Endothelial cell of umbilical vein (primary cell): ENCODE results near the gene GMCL2.

Experiments used
- FOS ChIP-seq: IDR thresholded peaks from 2 replicates; pipeline ENCODE4 v1.6.1; 2011; ENCODE audit warnings: mild to moderate bottlenecking, low read length, moderate library complexity, borderline replicate concordance; ENCODE audit not compliant: insufficient read depth
- GATA2 ChIP-seq: IDR thresholded peaks from 2 replicates; pipeline ENCODE4 v1.7.0; 2011; ENCODE audit warnings: low read depth, mild to moderate bottlenecking, moderate library complexity, mixed read lengths, low read length; ENCODE audit not compliant: insufficient read length, insufficient read depth
- MYC ChIP-seq: IDR thresholded peaks from one replicate; pipeline ENCODE4 v1.6.1; 2011; ENCODE audit warnings: mild to moderate bottlenecking, low read depth, low read length
- POLR2A ChIP-seq: IDR thresholded peaks from 2 replicates; pipeline ENCODE4 v1.6.1; 2012; ENCODE audit warnings: low read depth, mild to moderate bottlenecking, control low read depth, low read length
- POLR2AphosphoS5 ChIP-seq: IDR thresholded peaks from 2 replicates; pipeline ENCODE4 v1.6.1; 2012; ENCODE audit warnings: low read depth, mild to moderate bottlenecking, control low read depth, low read length, moderate library complexity; ENCODE audit not compliant: insufficient read depth
- TF ChIP-seq, protein P1 (sequence below), 2 donors: IDR thresholded peaks; 1 replicate in 1 of 2; 2 replicates in 1 of 2; pipeline ENCODE4 v1.5.1; 2011; ENCODE audit warnings: low read length in 2 of 2, mild to moderate bottlenecking in 2 of 2, moderate library complexity in 2 of 2, control low read depth in 1 of 2, inconsistent platforms in 1 of 2, low read depth in 1 of 2; ENCODE audit not compliant: insufficient read depth in 1 of 2; ENCODE audit errors: extremely low read depth in 1 of 2
- TF ChIP-seq, protein P2 (sequence below): IDR thresholded peaks from 2 replicates; pipeline ENCODE4 v1.6.1; 2011; ENCODE audit not compliant: insufficient read depth, insufficient read length

DNA sequence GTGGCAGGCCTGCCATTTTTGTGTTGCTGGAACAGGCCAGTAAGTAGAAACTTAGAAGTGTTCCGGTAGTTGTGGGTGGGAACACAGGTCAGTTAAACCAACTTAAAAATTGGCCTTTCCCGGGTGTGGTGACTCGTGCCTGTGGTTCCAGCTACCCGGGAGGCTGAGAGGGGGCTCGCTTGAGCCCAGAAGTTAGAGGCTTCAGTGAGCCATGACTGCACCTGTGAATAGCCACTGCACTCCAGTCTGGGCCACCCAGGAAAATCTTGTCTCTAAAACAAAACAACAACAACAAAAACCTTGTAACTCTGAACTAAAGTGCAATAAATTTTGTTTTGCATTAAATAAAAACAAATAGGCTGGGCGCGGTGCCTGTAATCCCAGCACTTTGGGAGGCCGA lies 32.1 kb downstream of the GMCL2 start:
- TF ChIP-seq POLR2A (no peak), POLR2AphosphoS5 (no peak), GATA2 (no peak), MYC (no peak), FOS (no peak)
- TF ChIP-seq, protein P1, sequence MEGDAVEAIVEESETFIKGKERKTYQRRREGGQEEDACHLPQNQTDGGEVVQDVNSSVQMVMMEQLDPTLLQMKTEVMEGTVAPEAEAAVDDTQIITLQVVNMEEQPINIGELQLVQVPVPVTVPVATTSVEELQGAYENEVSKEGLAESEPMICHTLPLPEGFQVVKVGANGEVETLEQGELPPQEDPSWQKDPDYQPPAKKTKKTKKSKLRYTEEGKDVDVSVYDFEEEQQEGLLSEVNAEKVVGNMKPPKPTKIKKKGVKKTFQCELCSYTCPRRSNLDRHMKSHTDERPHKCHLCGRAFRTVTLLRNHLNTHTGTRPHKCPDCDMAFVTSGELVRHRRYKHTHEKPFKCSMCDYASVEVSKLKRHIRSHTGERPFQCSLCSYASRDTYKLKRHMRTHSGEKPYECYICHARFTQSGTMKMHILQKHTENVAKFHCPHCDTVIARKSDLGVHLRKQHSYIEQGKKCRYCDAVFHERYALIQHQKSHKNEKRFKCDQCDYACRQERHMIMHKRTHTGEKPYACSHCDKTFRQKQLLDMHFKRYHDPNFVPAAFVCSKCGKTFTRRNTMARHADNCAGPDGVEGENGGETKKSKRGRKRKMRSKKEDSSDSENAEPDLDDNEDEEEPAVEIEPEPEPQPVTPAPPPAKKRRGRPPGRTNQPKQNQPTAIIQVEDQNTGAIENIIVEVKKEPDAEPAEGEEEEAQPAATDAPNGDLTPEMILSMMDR (IDR thresholded peaks at IDR 0.05; ENCODE audit: extremely low read depth in 1 of 2, insufficient read depth in 1 of 2, low read depth in 1 of 2, low read length in 2 of 2): no peak
- TF ChIP-seq, protein P2, sequence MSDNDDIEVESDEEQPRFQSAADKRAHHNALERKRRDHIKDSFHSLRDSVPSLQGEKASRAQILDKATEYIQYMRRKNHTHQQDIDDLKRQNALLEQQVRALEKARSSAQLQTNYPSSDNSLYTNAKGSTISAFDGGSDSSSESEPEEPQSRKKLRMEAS: no peak
